A549 (cell line): Measurements from ENCODE around the gene EPHB6. TPM values are rescaled to one million over a fixed set of nuclear protein-coding genes. Genes with fewer than 3 reads are reported as not detected.

Experiments used
- ATAC-seq, 2 experiments: fragments of 200-7000 bp in 1 of 2; fragments of >200 bp in 1 of 2; cut with Nextera tagmentation in 1 of 2; cut with Tn5 transposase in 1 of 2; 3 replicates each; pipeline versions ENCODE4 v1.8.0 to v1.9.1; 2018 to 2020; ENCODE audit warnings: mild to moderate bottlenecking in 1 of 2, moderate library complexity in 1 of 2
- CTCF ChIA-PET: fragments of 300-600 bp; sonication (Branson Sonifier 250); formaldehyde crosslinking; extraction: SDS; loops from one replicate; lab custom pipeline; 2021; ENCODE audit warnings: antibody characterized with exemption, inconsistent platforms; lab: Yijun Ruan, JAX
- POLR2A ChIA-PET: fragments of 350-600 bp; formaldehyde crosslinking; extraction: SDS; loops from one replicate; lab custom pipeline; 2021; ENCODE audit warnings: antibody characterized with exemption, inconsistent platforms; lab: Yijun Ruan, JAX
- DNase-seq, 2 experiments: peaks; one replicate each; pipeline versions ENCODE4 v3.0.0 to v3.0.0-alpha.2; 2011 to 2016; ENCODE audit warnings: low read depth in 1 of 2, low spot score in 1 of 2
- FAIRE-seq: peaks from 2 replicates; lab custom pipeline; 2011; peaks lifted over from hg19 to GRCh38; lab: Jason Lieb, UNC
- H3K27ac ChIP-seq, 2 experiments: fragments of >200 bp; sonication (Bioruptor Twin); formaldehyde crosslinking; 3 replicates each; pipeline ENCODE4 v1.5.1; 2016 to 2017
- H3K4me1 ChIP-seq: fragments of >200 bp; sonication (Bioruptor Twin); formaldehyde crosslinking; 3 replicates; pipeline ENCODE4 v1.6.1; 2016
- H3K4me2 ChIP-seq: fragments of >200 bp; sonication (Bioruptor Twin); formaldehyde crosslinking; 3 replicates; pipeline ENCODE4 v1.6.1; 2016
- H3K4me3 ChIP-seq: fragments of >200 bp; sonication (Bioruptor Twin); formaldehyde crosslinking; 3 replicates; pipeline ENCODE4 v1.5.1; 2016
- H3K9me3 ChIP-seq: fragments of >200 bp; sonication (Bioruptor Twin); formaldehyde crosslinking; 3 replicates; pipeline ENCODE4 v1.6.1; 2016
- CBX2 ChIP-seq: fragments of 200-600 bp; sonication (generic); IDR thresholded peaks from 2 replicates; pipeline ENCODE4 v1.6.1; 2016; ENCODE audit warnings: low read depth, mild to moderate bottlenecking, borderline replicate concordance
- EHF ChIP-seq: fragments of 250-450 bp; sonication (Bioruptor Pico); IDR thresholded peaks from 2 replicates; pipeline ENCODE4 v1.5.0; 2020; ENCODE audit warnings: mild to moderate bottlenecking
- EP300 ChIP-seq, 2 experiments: fragments of >200 bp; sonication (Bioruptor Twin); formaldehyde crosslinking; IDR thresholded peaks; 2 replicates in 1 of 2; 3 replicates in 1 of 2; pipeline ENCODE4 v1.6.1; 2016 to 2017
- HEYL ChIP-seq: fragments of 250-450 bp; sonication (Bioruptor Pico); IDR thresholded peaks from 2 replicates; pipeline ENCODE4 v1.8.0; 2021; ENCODE audit warnings: mild to moderate bottlenecking, moderate library complexity
- MYC ChIP-seq: IDR thresholded peaks from 2 replicates; pipeline ENCODE4 v1.6.1; 2012; ENCODE audit warnings: mild to moderate bottlenecking, inconsistent platforms, low read length, improper control_type of control experiment, borderline replicate concordance
- NR3C1 ChIP-seq: fragments of >200 bp; sonication (Bioruptor Twin); formaldehyde crosslinking; IDR thresholded peaks from 3 replicates; pipeline ENCODE4 v1.6.1; 2017
- POLR2A ChIP-seq: IDR thresholded peaks from 2 replicates; pipeline ENCODE4 v1.6.1; 2012; ENCODE audit warnings: mild to moderate bottlenecking, low read length
- RARB ChIP-seq: fragments of 250-450 bp; sonication (Bioruptor Pico); IDR thresholded peaks from 2 replicates; pipeline ENCODE4 v1.8.0; 2021; ENCODE audit warnings: mild to moderate bottlenecking, moderate library complexity
- SMC3 ChIP-seq: fragments of >200 bp; sonication (Bioruptor Twin); formaldehyde crosslinking; IDR thresholded peaks from 3 replicates; pipeline ENCODE4 v1.6.1; 2018; ENCODE audit warnings: inconsistent platforms
- SREBF2 ChIP-seq: fragments of 450-650 bp; IDR thresholded peaks from 2 replicates; pipeline ENCODE4 v1.6.1; 2014; ENCODE audit warnings: mild to moderate bottlenecking, moderate library complexity
- TP53 ChIP-seq: fragments of 250-450 bp; sonication (Bioruptor Pico); IDR thresholded peaks from 2 replicates; pipeline ENCODE4 v1.5.0; 2021; ENCODE audit warnings: mild to moderate bottlenecking, moderate library complexity
- ZFP36 ChIP-seq: fragments of 450-650 bp; IDR thresholded peaks from 2 replicates; pipeline ENCODE4 v1.6.1; 2014; ENCODE audit warnings: borderline replicate concordance; ENCODE audit not compliant: partially characterized antibody
- ZSCAN20 ChIP-seq: fragments of 250-450 bp; sonication (Bioruptor Pico); IDR thresholded peaks from 2 replicates; pipeline ENCODE4 v1.8.0; 2022; ENCODE audit warnings: mild to moderate bottlenecking, moderate library complexity
- WGBS: methylation state at CpG from one replicate; pipeline ENCODE4 v1.1.6; 2017; ENCODE audit errors: missing lambda C conversion rate; 5-methylcytosine and 5-hydroxymethylcytosine counted together
- polyA plus RNA-seq, 4 experiments: library from polyadenylated mRNA; depleted of rRNA in 3 of 4; stranded (reverse); fragments of >200 nt; fragmentation: RNase III in 1 of 4; extraction: RNeasy Plus Mini Kit Qiagen cat#74134 plus additional on column Dnase treatment in 1 of 4; gene quantifications; 2 replicates in 3 of 4; 3 replicates in 1 of 4; pipeline ENCODE4 v1.2.3, GENCODE V29; 2011 to 2017
- TF ChIP-seq, protein P1 (sequence below): fragments of 450-650 bp; IDR thresholded peaks from 2 replicates; pipeline ENCODE4 v1.6.1; 2014; ENCODE audit warnings: antibody characterized with exemption
- TF ChIP-seq, protein P2 (sequence below): IDR thresholded peaks from 2 replicates; pipeline ENCODE4 v1.6.1; 2012
- TF ChIP-seq, protein P3 (sequence below): fragments of >200 bp; sonication (Bioruptor Twin); formaldehyde crosslinking; IDR thresholded peaks from 3 replicates; pipeline ENCODE4 v1.5.1; 2016
- TF ChIP-seq, protein P4 (sequence below): fragments of 250-450 bp; sonication (Bioruptor Pico); IDR thresholded peaks from 2 replicates; pipeline ENCODE4 v1.5.0; 2021; ENCODE audit warnings: mild to moderate bottlenecking, moderate library complexity, borderline replicate concordance
- TF ChIP-seq, protein P5 (sequence below): fragments of 150-350 bp; IDR thresholded peaks from 2 replicates; pipeline ENCODE4 v1.6.1; 2014; ENCODE audit warnings: low read depth, mild to moderate bottlenecking, low read length

Gene EPHB6
- polyA plus RNA-seq, 2 of the 4 experiments (the other 2 are of a cell fraction), result 0.26 to 0.37 TPM

DNA sequence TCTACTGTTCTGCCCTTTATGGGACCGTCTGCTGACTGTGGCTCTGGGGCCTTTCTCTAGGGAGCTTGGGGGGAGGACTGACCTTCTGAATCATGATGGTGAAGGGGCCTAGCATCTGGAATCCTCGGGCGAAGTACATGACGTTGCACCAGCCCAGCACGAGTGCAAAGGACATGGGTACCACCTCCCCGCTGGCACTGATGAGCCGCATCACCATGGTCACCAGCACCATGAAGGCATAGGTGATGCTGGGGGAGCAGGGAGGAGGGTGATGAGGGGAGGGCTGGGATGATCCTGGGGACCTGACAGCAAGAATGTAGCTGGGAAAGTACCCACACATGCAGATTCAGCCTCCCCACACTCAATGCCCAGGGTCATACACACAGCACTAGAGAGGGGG is 19.5 kb downstream of the EPHB6 start:
- ATAC-seq (no peak), DNase-seq (no peak), FAIRE-seq (no peak)
- Histone ChIP-seq H3K9me3 (no peaks in the 10 kb centered on the region), H3K4me1 (no peaks in the 10 kb centered on the region), H3K4me2 (no peak overlapping the region), H3K4me3 (no peak overlapping the region), H3K27ac (no peak overlapping the region)
- 30% methylated on average over 7 of the region's 7 CpGs for WGBS
- TF ChIP-seq, protein P1, sequence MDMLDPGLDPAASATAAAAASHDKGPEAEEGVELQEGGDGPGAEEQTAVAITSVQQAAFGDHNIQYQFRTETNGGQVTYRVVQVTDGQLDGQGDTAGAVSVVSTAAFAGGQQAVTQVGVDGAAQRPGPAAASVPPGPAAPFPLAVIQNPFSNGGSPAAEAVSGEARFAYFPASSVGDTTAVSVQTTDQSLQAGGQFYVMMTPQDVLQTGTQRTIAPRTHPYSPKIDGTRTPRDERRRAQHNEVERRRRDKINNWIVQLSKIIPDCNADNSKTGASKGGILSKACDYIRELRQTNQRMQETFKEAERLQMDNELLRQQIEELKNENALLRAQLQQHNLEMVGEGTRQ, result no peak
- TF ChIP-seq NR3C1 (no peak), ZFP36 (no peak)
- CTCF ChIA-PET, result interaction anchor here (1.3 kb wide), 1 partner anchor 8 kb away, joined by 6 read pairs; no protein-coding TSS in a partner anchor
- POLR2A ChIA-PET, result no interaction called here

DNA sequence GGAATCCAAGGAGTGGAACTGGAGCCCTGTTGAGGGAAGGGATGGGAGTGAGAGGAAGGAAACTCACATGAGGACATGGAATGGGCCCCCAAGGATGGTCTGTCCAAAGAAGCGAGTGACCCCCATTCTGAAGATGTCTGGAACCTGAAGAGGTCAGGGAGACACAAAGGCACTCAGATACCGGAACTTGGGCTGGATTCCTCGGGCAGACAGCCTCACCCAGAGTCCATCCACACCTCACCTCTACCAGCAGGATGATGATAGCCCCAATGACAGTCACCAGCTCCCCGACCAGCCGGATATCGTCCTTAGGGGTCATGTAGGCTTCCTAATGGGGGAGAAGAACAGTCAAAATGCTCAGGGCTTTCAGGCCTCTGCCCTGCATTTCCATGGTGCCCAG is 20.0 kb downstream of the EPHB6 start:
- CTCF ChIA-PET, result interaction anchor here (1.3 kb wide), 1 partner anchor 9 kb away, joined by 6 read pairs; no protein-coding TSS in a partner anchor

DNA sequence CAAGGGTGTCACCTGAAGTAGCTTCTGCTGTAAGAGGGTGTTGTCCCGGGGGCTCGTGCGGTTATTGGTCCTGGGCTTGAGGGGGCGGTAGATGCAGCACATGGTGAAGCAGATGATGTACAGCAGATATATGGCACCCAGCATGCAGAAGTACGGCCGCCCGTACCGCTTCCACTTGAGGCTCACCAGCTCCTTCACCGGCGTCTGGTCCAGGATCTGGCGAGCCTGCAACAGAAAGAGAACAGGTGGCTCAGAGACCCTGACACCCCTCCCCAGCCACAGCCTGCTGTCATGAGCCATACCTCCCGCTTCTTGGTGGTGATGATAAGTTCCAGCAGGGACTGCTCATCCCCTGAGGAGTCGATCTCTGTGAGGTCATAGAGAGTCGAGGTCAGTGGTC is 20.6 kb downstream of the EPHB6 start:
- Histone ChIP-seq H3K4me1 (no peaks in the 10 kb centered on the region), H3K9me3 (no peaks in the 10 kb centered on the region), H3K4me3 (no peak overlapping the region), H3K4me2 (no peak overlapping the region), H3K27ac (no peak overlapping the region)
- DNase-seq, result no peak
- WGBS, result 46% methylated on average over 12 of the region's 14 CpGs
- POLR2A ChIA-PET, result no interaction called here
- FAIRE-seq, result no peak
- TF ChIP-seq RARB (CRISPR knock-in tag), result no peak
- TF ChIP-seq, protein P2, sequence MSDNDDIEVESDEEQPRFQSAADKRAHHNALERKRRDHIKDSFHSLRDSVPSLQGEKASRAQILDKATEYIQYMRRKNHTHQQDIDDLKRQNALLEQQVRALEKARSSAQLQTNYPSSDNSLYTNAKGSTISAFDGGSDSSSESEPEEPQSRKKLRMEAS, result no peak
- TF ChIP-seq ZSCAN20 (CRISPR knock-in tag), result no peak
- TF ChIP-seq CBX2, result no peak
- TF ChIP-seq, protein P3, sequence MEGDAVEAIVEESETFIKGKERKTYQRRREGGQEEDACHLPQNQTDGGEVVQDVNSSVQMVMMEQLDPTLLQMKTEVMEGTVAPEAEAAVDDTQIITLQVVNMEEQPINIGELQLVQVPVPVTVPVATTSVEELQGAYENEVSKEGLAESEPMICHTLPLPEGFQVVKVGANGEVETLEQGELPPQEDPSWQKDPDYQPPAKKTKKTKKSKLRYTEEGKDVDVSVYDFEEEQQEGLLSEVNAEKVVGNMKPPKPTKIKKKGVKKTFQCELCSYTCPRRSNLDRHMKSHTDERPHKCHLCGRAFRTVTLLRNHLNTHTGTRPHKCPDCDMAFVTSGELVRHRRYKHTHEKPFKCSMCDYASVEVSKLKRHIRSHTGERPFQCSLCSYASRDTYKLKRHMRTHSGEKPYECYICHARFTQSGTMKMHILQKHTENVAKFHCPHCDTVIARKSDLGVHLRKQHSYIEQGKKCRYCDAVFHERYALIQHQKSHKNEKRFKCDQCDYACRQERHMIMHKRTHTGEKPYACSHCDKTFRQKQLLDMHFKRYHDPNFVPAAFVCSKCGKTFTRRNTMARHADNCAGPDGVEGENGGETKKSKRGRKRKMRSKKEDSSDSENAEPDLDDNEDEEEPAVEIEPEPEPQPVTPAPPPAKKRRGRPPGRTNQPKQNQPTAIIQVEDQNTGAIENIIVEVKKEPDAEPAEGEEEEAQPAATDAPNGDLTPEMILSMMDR, result no peak
- TF ChIP-seq MYC, result no peak
- TF ChIP-seq SREBF2, result no peak
- CTCF ChIA-PET, result interaction anchor here (1.3 kb wide), 1 partner anchor 9 kb away, joined by 6 read pairs; no protein-coding TSS in a partner anchor
- ATAC-seq, result no peak

More for the DNA sequence above, 20.0 kb downstream of the EPHB6 start:
- DNase-seq (no peak), ATAC-seq (no peak), FAIRE-seq (no peak)
- no peaks in the 10 kb centered on the region for H3K9me3 ChIP-seq
- WGBS, result 19% methylated on average over 6 of the region's 6 CpGs
- no peak overlapping the region for H3K4me3 ChIP-seq
- TF ChIP-seq, protein P4, sequence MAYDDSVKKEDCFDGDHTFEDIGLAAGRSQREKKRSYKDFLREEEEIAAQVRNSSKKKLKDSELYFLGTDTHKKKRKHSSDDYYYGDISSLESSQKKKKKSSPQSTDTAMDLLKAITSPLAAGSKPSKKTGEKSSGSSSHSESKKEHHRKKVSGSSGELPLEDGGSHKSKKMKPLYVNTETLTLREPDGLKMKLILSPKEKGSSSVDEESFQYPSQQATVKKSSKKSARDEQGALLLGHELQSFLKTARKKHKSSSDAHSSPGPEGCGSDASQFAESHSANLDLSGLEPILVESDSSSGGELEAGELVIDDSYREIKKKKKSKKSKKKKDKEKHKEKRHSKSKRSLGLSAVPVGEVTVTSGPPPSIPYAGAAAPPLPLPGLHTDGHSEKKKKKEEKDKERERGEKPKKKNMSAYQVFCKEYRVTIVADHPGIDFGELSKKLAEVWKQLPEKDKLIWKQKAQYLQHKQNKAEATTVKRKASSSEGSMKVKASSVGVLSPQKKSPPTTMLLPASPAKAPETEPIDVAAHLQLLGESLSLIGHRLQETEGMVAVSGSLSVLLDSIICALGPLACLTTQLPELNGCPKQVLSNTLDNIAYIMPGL (CRISPR knock-in tag), result no peak
- no peak for TF ChIP-seq EHF (CRISPR knock-in tag)
- H3K27ac ChIP-seq, result no peak overlapping the region
- no peak overlapping the region for H3K4me2 ChIP-seq
- POLR2A ChIA-PET, result no interaction called here
- no peaks in the 10 kb centered on the region for H3K4me1 ChIP-seq

DNA sequence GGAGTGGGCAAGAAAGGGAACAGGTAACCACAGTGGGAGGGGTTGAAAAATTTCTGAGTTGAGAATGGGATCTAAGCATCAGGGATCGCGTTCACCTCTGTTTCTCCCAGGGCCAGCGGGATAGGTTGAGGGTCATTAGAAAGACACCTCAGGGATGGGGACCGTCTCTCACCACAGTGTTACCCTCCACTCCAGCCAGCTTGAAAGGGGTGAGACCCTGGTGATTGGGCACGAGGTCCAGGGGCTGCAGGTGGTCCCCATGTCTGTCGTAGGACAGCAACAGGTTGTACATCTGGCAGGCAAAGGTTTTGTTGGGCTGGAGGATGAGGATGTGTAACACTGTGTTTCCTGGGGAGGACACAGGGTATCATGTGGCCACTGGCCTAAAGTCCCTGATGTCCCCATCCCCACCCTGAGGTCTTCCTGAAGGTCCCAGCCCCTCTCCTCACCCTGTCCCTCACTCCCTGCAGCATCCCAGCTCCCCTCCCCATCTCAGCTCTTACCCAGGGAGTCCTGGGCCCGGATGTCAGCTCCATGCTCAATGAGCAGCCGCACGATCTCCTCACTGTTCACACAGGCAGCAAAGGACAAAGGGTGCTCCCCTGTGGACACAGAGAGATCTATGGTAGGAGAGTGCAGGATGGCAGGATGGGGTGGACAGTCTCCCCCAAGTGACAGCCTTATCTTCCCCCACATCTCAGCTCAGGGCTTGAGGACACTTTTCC is 21.5 kb downstream of the EPHB6 start:
- no peak for DNase-seq
- H3K4me3 ChIP-seq, result no peak overlapping the region
- no peaks in the 10 kb centered on the region for H3K9me3 ChIP-seq
- H3K4me1 ChIP-seq, result no peaks in the 10 kb centered on the region
- ChIA-PET POLR2A (no interaction called here), CTCF (interaction anchor here (0.8 kb wide), 1 partner anchor 9 kb away, joined by 4 read pairs; no protein-coding TSS in a partner anchor)
- ATAC-seq, result no peak
- WGBS, result 23% methylated on average over 9 of the region's 9 CpGs
- H3K4me2 ChIP-seq, result no peak overlapping the region
- FAIRE-seq, result no peak
- H3K27ac ChIP-seq, result no peak overlapping the region
- TF ChIP-seq POLR2A (no peak), SMC3 (no peak), HEYL (no peak), EP300 (IDR thresholded peaks at IDR 0.05) (no peak), TP53 (CRISPR knock-in tag) (no peak)
- TF ChIP-seq, protein P3, result no peak
- TF ChIP-seq, protein P5, sequence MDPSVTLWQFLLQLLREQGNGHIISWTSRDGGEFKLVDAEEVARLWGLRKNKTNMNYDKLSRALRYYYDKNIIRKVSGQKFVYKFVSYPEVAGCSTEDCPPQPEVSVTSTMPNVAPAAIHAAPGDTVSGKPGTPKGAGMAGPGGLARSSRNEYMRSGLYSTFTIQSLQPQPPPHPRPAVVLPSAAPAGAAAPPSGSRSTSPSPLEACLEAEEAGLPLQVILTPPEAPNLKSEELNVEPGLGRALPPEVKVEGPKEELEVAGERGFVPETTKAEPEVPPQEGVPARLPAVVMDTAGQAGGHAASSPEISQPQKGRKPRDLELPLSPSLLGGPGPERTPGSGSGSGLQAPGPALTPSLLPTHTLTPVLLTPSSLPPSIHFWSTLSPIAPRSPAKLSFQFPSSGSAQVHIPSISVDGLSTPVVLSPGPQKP, result no peak
- TF ChIP-seq, protein P1, result no peak
